UCSD-AML1 (cell line): ENCODE results near the gene PARVB.
"Not testable (repeated sequence)": the region's sequence is repeated elsewhere in the genome, so short reads cannot be mapped to it uniquely, and the experiment has no call there.

Experiments used
- DNase-seq: peaks from one replicate; lab custom pipeline; 2025; ENCODE audit not compliant: unreplicated experiment; lab: John Stamatoyannopoulos, UW

The PARVB gene

GRCh38 chr22:44049486-44050231 lies 25.6 kb downstream of the PARVB start:
- peak; percentile 43 for DNase-seq

GRCh38 chr22:44050766-44051355 lies 26.8 kb downstream of the PARVB start:
- DNase-seq, result no peak

GRCh38 chr22:44051358-44051757 lies 27.3 kb downstream of the PARVB start:
- peak; percentile 53 for DNase-seq

GRCh38 chr22:44051961-44052360 lies 27.9 kb downstream of the PARVB start:
- no peak for DNase-seq

DNA sequence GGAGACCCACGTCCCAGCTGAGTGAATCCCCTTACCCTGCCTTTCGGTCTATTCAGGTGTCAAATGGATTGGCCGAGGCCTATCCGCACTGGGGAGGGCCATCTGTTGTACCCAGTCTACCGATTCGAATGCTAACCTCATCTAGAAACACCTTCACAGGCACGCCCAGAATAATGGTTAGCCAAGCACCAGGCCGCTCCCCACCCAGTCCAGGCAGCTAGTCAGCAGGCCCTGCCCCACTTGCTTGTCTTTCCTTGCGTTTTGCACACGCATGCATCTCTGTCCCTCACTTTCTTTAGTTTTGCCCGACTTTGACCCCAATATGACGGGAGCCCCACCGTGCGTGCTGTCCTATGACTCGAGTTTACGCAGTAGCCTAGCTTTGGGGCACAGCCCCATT lies 31.7 kb downstream of the PARVB start:
- no peak for DNase-seq

GRCh38 chr22:44056649-44057048 lies 32.5 kb downstream of the PARVB start:
- not testable (repeated sequence) for DNase-seq

DNA sequence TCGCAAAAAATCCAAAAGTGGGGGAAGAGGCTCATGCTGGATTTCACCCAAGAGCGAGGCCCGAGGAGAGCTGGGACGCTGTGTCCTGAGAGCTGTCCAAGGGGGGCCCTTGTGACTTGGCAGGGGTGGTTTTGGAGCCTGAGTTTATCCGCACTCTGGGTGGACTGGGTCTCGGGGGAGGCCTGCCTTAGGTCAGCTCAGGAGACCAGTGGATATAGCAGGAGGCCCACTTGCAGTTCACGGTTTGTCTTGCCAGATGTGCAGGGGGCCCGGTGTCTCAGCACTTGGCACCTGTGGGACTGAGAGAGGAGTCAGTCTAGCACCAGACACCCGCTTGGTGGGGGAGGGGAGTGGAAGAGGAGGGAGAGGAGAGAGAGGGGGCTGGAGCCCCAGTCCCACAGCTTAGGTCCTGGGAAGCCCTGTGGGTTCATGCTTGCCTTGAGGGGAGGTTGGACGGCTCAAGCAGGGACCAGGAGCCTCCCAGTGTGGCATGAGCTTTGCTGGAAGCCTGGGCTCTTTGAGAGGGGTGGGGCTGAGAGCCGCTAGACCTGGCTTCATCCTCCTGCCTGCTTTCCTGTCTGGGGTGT lies 33.4 kb downstream of the PARVB start:
- no peak for DNase-seq

- DNase-seq, result no peak
Observed at GRCh38 chr22:44063462-44064371, 39.6 kb downstream of the PARVB start.

DNA sequence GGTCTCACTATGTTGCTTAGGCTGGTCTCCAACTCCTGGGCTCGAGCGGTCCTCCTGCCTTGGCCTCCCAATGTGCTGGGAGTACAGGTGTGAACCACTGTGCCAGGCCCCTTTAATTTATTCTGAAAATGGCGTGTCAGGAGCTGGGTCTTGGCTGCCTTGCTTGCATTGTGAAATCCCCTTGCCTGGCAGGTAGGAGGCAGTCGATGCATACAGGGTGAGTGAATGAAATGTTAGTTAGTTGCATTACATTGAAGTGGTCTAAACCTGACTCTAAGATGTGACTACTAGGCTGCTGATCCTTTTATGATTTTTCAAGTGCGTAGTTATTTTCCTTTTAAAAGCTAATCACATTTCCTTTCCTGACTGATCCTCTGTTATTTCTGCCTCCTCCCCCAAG lies 42.9 kb downstream of the PARVB start:
- no peak for DNase-seq

DNA sequence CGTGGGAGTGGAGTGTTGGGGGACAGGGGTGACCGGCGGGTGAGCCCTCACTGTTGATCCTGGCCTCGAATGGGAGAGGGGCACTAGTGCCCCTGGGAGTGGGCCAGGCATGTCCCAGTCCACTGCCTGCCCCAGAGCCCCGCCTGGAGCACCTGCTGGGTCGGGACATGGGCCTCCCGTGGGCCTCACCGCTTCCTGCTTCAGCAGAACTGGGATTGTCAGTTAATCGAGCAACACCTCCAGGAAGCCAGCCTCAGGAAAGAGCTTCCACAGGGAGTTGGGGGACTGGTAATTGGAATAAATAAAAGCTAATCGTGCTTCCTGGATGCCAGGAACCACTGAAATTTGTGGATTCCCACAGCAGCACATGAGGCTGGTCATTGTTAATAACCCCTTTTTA lies 43.8 kb downstream of the PARVB start:
- no peak for DNase-seq

- DNase-seq, result peak; percentile 87
Observed at GRCh38 chr22:44068422-44069191, 44.5 kb downstream of the PARVB start.

DNA sequence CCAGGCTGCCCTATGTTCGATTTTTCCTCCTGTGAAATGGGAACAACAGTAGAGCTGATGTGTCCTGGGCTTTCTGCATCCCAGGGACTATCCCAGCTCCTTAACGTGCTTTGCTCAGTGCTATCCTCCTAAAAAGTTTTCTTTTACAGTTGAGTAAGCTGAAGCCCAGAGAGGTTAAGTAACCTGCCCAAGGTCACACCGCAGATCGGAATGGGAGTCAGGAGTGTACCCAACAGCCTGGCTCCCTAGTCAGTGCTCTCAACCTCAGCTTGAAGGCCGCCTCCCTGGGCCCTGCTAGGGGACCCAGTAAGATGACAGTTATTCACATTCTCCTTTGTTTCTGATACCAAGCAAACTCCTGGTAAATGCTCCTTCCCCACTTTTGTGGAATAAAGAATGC lies 45.9 kb downstream of the PARVB start:
- DNase-seq, result no peak

GRCh38 chr22:44071781-44072326 lies 47.8 kb downstream of the PARVB start:
- no peak for DNase-seq

- DNase-seq, result no peak
Observed at GRCh38 chr22:44074337-44074984, 50.4 kb downstream of the PARVB start.

GRCh38 chr22:44075022-44075421 lies 50.9 kb downstream of the PARVB start:
- no peak for DNase-seq

GRCh38 chr22:44075670-44076069 lies 51.6 kb downstream of the PARVB start:
- DNase-seq, result no peak

GRCh38 chr22:44076825-44077224 lies 52.7 kb downstream of the PARVB start:
- DNase-seq, result no peak

DNA sequence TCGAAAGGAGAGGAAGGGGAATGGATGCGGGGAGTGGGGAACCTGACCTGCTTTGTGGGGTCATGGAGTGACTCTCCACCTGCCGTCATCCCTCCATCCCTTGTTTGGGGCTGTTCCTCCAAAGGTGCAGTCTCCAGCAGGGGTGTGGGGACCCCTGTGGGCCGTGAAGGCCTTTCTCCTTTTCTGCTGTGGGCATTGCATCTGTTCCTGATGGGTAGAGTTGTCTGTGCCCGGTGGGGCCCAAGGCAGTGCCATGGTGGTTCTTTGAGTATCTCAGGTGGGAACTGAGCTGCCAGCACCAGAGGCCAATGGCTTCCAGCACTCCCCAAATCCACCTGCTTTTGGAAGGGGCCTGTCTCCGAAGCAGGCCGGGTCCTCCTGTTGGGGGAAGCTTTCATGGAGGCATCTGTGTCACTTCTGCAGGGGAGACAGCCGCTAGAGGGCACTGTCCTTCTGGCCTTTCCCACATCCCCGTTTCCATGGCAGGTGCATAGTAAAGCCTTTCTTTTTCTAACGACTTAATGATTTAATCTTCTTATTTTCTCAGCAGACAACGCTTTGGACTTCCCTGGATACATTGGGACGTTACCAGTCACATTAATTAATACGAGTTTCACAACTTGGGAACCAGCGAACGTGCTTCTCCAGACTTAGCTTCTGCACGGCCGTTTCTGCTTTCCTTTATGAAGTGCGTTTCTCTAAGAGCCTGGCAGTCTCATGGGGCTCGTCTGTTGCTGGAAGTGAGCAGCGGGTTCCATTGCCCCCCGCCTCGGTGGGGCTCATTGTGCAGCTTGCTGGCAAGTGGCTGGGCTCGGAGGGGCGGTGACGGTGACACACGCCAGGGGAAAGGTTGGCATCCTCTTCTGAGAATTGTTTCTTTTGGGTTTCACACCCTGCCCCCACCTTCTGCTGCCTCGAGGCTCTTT lies 57.1 kb downstream of the PARVB start:
- DNase-seq, result peak; percentile 67

DNA sequence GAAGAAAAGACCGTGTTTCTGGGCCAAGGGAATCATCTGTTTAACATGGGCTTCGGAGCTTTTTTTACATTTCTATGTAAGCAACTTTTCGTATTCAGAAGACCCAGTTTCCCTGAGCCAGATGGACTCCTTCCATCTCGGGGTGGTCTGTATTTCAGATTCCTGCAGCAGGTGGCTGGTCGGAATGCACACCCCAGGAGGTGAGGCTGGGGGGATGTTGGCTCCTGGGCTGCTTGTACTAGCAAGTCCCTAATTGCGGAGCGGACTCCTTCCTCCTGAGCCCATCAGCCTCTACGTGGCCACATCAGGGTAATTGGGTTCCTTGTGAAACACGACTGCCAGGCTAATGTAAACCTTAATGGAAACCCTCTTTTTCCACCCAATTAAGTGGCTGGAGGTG lies 58.7 kb downstream of the PARVB start:
- no peak for DNase-seq
